ENCODE measurements around the gene FKBP11. TPM values are rescaled to one million over a fixed set of nuclear protein-coding genes. Genes with fewer than 3 reads are reported as not detected.

The FKBP11 gene
- polyA plus RNA-seq, 1 donor from 2014 or later: 24.9 TPM

DNA sequence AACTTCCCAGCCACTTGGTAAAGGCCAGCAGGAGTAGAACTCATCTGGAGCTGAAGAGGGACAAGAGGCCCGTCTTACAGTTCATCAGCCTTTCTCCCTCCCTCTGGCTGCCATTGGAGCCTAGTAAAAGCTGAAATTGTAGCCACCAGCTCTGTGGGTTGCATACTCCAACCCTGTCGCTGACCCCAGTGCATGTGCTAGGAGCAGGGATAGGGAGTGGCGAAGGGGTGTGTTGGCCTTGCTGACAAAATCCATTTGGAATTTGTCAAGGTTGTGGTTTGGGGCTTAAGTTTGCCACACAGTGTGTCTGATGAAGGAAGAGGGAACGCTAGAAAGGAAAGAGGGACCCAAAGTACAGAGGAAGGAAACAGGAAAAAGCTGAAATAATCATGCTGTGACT lies 36.0 kb upstream of the FKBP11 start:
- Histone ChIP-seq H3K36me3 (ENCODE audit: insufficient read depth, low read length) (no peaks in the 10 kb centered on the region), H4K20me1 (ENCODE audit: insufficient read depth) (no peaks in the 10 kb centered on the region), H3K79me2 (replicated peaks; ENCODE audit: insufficient read depth, low read length) (no peaks in the 10 kb centered on the region), H2AFZ (ENCODE audit: low read depth, low read length) (no peak overlapping the region), H3K9me3 (ENCODE audit: low read length) (no peaks in the 10 kb centered on the region), H3K27me3 (ENCODE audit: insufficient read depth, low read depth, low read length) (peaks cover 38% of the 10 kb centered on the region), H3K4me2 (ENCODE audit: low read length) (no peak overlapping the region), H3F3A (ENCODE audit: insufficient read depth, low read length, poor library complexity, severe bottlenecking) (no peaks in the 10 kb centered on the region), H3K27ac (ENCODE audit: low read length) (no peak overlapping the region), H3K4me3 (ENCODE audit: low read length) (no peak overlapping the region), H3K9me2 (ENCODE audit: insufficient read depth, low read length) (no peaks in the 10 kb centered on the region), H3K9ac (ENCODE audit: low read length) (no peak overlapping the region)
- TF ChIP-seq EZH2 (IDR thresholded peaks at IDR 0.05; ENCODE audit: borderline replicate concordance, insufficient read depth, low read length, poor library complexity, severe bottlenecking) (no peak), RAD21 (conservative IDR thresholded peaks at IDR 0.05) (no peak), TAF1 (IDR thresholded peaks at IDR 0.05; ENCODE audit: low read depth) (no peak), POLR2AphosphoS5 (IDR thresholded peaks at IDR 0.05) (no peak), MXI1 (conservative IDR thresholded peaks at IDR 0.05; ENCODE audit: poor library complexity, severe bottlenecking) (no peak), EP300 (conservative IDR thresholded peaks at IDR 0.05; ENCODE audit: poor library complexity, severe bottlenecking) (no peak), SMC3 (conservative IDR thresholded peaks at IDR 0.05; ENCODE audit: poor library complexity) (no peak)
- TF ChIP-seq, protein P1, sequence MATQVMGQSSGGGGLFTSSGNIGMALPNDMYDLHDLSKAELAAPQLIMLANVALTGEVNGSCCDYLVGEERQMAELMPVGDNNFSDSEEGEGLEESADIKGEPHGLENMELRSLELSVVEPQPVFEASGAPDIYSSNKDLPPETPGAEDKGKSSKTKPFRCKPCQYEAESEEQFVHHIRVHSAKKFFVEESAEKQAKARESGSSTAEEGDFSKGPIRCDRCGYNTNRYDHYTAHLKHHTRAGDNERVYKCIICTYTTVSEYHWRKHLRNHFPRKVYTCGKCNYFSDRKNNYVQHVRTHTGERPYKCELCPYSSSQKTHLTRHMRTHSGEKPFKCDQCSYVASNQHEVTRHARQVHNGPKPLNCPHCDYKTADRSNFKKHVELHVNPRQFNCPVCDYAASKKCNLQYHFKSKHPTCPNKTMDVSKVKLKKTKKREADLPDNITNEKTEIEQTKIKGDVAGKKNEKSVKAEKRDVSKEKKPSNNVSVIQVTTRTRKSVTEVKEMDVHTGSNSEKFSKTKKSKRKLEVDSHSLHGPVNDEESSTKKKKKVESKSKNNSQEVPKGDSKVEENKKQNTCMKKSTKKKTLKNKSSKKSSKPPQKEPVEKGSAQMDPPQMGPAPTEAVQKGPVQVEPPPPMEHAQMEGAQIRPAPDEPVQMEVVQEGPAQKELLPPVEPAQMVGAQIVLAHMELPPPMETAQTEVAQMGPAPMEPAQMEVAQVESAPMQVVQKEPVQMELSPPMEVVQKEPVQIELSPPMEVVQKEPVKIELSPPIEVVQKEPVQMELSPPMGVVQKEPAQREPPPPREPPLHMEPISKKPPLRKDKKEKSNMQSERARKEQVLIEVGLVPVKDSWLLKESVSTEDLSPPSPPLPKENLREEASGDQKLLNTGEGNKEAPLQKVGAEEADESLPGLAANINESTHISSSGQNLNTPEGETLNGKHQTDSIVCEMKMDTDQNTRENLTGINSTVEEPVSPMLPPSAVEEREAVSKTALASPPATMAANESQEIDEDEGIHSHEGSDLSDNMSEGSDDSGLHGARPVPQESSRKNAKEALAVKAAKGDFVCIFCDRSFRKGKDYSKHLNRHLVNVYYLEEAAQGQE (IDR thresholded peaks at IDR 0.05; ENCODE audit: borderline replicate concordance): no peak
- TF ChIP-seq, protein P2, sequence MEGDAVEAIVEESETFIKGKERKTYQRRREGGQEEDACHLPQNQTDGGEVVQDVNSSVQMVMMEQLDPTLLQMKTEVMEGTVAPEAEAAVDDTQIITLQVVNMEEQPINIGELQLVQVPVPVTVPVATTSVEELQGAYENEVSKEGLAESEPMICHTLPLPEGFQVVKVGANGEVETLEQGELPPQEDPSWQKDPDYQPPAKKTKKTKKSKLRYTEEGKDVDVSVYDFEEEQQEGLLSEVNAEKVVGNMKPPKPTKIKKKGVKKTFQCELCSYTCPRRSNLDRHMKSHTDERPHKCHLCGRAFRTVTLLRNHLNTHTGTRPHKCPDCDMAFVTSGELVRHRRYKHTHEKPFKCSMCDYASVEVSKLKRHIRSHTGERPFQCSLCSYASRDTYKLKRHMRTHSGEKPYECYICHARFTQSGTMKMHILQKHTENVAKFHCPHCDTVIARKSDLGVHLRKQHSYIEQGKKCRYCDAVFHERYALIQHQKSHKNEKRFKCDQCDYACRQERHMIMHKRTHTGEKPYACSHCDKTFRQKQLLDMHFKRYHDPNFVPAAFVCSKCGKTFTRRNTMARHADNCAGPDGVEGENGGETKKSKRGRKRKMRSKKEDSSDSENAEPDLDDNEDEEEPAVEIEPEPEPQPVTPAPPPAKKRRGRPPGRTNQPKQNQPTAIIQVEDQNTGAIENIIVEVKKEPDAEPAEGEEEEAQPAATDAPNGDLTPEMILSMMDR (IDR thresholded peaks at IDR 0.05; ENCODE audit: poor library complexity, severe bottlenecking): no peak

DNA sequence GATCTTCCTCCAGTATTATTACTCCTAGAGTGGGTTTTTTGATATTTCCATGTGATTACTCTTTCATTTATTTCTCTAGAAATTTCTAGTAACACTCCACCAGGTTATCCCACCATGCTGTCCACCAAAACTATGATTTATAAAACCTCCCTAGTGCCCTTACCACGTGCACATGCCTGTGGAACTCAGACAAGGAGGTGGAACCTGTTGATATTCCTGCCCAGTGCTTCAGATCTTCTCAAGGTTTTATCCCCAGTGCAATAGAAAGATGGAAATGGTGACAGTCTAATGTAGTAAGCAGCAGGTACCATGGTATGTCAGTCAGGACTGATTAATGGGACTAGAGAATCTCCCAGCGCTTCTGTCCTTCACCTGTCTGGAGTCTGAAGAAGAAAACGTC lies 35.5 kb upstream of the FKBP11 start:
- Histone ChIP-seq H3K27me3 (ENCODE audit: insufficient read depth, low read depth, low read length) (peaks cover 33% of the 10 kb centered on the region), H2AFZ (ENCODE audit: low read depth, low read length) (no peak overlapping the region), H3K4me3 (ENCODE audit: low read length) (no peak overlapping the region), H3K27ac (ENCODE audit: low read length) (no peak overlapping the region), H3K4me2 (ENCODE audit: low read length) (no peak overlapping the region), H3F3A (ENCODE audit: insufficient read depth, low read length, poor library complexity, severe bottlenecking) (no peaks in the 10 kb centered on the region), H3K9me3 (ENCODE audit: low read length) (no peaks in the 10 kb centered on the region), H3K9ac (ENCODE audit: low read length) (no peak overlapping the region), H3K79me2 (replicated peaks; ENCODE audit: insufficient read depth, low read length) (peaks cover 3% of the 10 kb centered on the region), H4K20me1 (ENCODE audit: insufficient read depth) (no peaks in the 10 kb centered on the region), H3K9me2 (ENCODE audit: insufficient read depth, low read length) (no peaks in the 10 kb centered on the region), H3K36me3 (ENCODE audit: insufficient read depth, low read length) (no peaks in the 10 kb centered on the region)
- TF ChIP-seq RAD21 (conservative IDR thresholded peaks at IDR 0.05) (no peak), POLR2AphosphoS5 (IDR thresholded peaks at IDR 0.05) (no peak), EZH2 (IDR thresholded peaks at IDR 0.05; ENCODE audit: borderline replicate concordance, insufficient read depth, low read length, poor library complexity, severe bottlenecking) (no peak), MXI1 (conservative IDR thresholded peaks at IDR 0.05; ENCODE audit: poor library complexity, severe bottlenecking) (no peak), SMC3 (conservative IDR thresholded peaks at IDR 0.05; ENCODE audit: poor library complexity) (no peak), EP300 (conservative IDR thresholded peaks at IDR 0.05; ENCODE audit: poor library complexity, severe bottlenecking) (no peak), TAF1 (IDR thresholded peaks at IDR 0.05; ENCODE audit: low read depth) (no peak)
- TF ChIP-seq, protein P2 (IDR thresholded peaks at IDR 0.05; ENCODE audit: poor library complexity, severe bottlenecking): no peak
- TF ChIP-seq, protein P1 (IDR thresholded peaks at IDR 0.05; ENCODE audit: borderline replicate concordance): no peak

All from neural cell (in vitro differentiated cells).